ENCODE data around the gene DNM3.

DNA sequence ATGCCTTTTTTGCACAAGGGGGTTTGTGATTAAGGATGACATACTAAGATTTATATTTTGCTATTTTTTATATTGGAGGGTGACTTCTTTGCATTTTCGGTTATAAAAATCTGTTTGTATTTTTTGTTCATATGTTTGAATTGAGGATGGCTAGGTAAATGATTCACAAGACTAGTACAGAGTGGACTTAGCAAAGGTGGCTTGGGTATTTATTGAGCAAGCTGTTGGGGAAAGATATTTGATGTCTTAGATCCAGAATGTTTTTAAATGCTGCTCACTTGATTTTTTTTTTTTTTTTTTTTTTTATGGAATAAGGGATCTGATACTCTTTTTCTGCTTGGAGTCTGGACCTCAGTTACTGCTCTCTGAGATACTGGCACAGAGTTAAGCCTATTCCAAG, 100.6 kb downstream of the DNM3 start:
- no peak for TF ChIP-seq EZH2 (IDR thresholded peaks at IDR 0.05; ENCODE audit: insufficient read depth, poor library complexity, severe bottlenecking)
- TF ChIP-seq EZH2phosphoT487 (IDR thresholded peaks at IDR 0.05; ENCODE audit: insufficient read depth, low read depth) = no peak

Data from GM23248 (cell line).